ENCODE results near the gene FADS3. TPM values are rescaled to one million over a fixed set of nuclear protein-coding genes. Genes with fewer than 3 reads are reported as not detected.
A peak's percentile ranks its signal among the peaks of the same experiment; 100 is the strongest.

Gene FADS3
- total and polyA plus RNA-seq, 2 donors from 2014 or later: 20.5 to 58.2 TPM

DNA sequence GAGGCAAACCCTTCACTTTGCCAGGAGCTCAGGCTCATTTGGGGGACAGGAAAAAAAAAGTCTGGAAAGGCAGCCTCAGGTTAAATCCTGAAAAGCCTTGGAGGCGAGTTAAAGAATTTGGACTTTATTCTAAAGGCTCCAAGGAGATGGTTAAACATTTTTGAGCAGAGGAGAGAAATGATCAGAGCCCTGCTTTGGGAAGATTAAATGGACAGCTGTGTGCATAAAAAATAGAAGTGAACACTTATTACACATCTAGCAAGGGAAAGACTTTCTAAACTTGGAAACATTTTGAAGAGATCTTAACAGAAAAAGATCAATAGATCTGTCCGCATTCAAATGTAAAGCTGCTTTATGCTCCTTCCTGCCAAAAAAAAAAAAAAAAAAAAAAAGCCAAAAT lies 34.4 kb upstream of the FADS3 start:
- TF ChIP-seq, protein P1, sequence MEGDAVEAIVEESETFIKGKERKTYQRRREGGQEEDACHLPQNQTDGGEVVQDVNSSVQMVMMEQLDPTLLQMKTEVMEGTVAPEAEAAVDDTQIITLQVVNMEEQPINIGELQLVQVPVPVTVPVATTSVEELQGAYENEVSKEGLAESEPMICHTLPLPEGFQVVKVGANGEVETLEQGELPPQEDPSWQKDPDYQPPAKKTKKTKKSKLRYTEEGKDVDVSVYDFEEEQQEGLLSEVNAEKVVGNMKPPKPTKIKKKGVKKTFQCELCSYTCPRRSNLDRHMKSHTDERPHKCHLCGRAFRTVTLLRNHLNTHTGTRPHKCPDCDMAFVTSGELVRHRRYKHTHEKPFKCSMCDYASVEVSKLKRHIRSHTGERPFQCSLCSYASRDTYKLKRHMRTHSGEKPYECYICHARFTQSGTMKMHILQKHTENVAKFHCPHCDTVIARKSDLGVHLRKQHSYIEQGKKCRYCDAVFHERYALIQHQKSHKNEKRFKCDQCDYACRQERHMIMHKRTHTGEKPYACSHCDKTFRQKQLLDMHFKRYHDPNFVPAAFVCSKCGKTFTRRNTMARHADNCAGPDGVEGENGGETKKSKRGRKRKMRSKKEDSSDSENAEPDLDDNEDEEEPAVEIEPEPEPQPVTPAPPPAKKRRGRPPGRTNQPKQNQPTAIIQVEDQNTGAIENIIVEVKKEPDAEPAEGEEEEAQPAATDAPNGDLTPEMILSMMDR (IDR thresholded peaks at IDR 0.05; ENCODE audit: borderline replicate concordance, extremely low read depth, insufficient read depth): no peak
- Histone ChIP-seq H3K36me3 (ENCODE audit: control insufficient read depth in 2 of 3, insufficient read depth in 3 of 3, low read length in 3 of 3) (no peaks in the 10 kb centered on the region), H3K27me3 (ENCODE audit: control insufficient read depth, insufficient read depth, low read length) (no peaks in the 10 kb centered on the region), H3K4me1 (ENCODE audit: control insufficient read depth in 2 of 3, insufficient read depth in 2 of 3, low read depth in 1 of 3, low read length in 3 of 3) (peaks cover 6 to 16% (median 15%) of the 10 kb centered on the region in 3 donors), H3K27ac (ENCODE audit: low read depth in 2 of 2, low read length in 2 of 2) (no peak overlapping the region), H3K9me3 (ENCODE audit: control insufficient read depth in 2 of 3, insufficient read depth in 1 of 3, low read length in 3 of 3) (no peaks in the 10 kb centered on the region), H3K4me3 (ENCODE audit: low read length in 3 of 3) (no peak overlapping the region), H3K9ac (ENCODE audit: low read length in 3 of 3) (no peak overlapping the region)
- FAIRE-seq (no peak), DNase-seq (no peak)
- intact Hi-C loops (cut with DNase I): no loop called here

DNA sequence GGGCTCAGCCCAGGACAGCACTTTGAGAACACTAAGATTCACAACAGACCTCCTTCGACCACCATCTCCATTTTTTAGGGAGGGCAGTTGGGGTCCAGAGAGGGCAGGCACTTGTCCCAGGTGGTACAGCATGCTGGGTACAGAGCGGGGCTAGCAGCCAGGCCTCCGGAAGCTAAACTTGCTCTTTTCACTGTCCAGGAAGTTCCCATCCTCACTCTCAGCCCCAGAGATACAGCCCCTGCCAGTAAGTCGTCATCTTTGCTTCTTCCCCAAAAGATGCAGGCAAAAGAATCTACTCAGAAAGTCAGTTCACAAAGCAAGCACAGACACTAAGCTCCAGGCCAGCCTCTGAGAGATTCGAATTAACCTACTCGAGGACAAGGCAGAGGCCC lies 32.7 kb upstream of the FADS3 start:
- Histone ChIP-seq H3K36me3 (ENCODE audit: control insufficient read depth in 2 of 3, insufficient read depth in 3 of 3, low read length in 3 of 3) (no peaks in the 10 kb centered on the region), H3K9me3 (ENCODE audit: control insufficient read depth in 2 of 3, insufficient read depth in 1 of 3, low read length in 3 of 3) (no peaks in the 10 kb centered on the region), H3K27me3 (ENCODE audit: control insufficient read depth, insufficient read depth, low read length) (no peaks in the 10 kb centered on the region), H3K27ac (ENCODE audit: low read depth in 2 of 2, low read length in 2 of 2) (peak overlapping the region; percentile 83 to 87), H3K4me3 (ENCODE audit: low read length in 3 of 3) (no peak overlapping the region), H3K4me1 (ENCODE audit: control insufficient read depth in 2 of 3, insufficient read depth in 2 of 3, low read depth in 1 of 3, low read length in 3 of 3) (peaks cover 6 to 20% (median 15%) of the 10 kb centered on the region in 3 donors), H3K9ac (ENCODE audit: low read length in 3 of 3) (no peak overlapping the region)
- DNase-seq (no peak), FAIRE-seq (no peak)
- TF ChIP-seq, protein P1 (IDR thresholded peaks at IDR 0.05; ENCODE audit: borderline replicate concordance, extremely low read depth, insufficient read depth): no peak
- intact Hi-C loops (cut with DNase I): no loop called here

DNA sequence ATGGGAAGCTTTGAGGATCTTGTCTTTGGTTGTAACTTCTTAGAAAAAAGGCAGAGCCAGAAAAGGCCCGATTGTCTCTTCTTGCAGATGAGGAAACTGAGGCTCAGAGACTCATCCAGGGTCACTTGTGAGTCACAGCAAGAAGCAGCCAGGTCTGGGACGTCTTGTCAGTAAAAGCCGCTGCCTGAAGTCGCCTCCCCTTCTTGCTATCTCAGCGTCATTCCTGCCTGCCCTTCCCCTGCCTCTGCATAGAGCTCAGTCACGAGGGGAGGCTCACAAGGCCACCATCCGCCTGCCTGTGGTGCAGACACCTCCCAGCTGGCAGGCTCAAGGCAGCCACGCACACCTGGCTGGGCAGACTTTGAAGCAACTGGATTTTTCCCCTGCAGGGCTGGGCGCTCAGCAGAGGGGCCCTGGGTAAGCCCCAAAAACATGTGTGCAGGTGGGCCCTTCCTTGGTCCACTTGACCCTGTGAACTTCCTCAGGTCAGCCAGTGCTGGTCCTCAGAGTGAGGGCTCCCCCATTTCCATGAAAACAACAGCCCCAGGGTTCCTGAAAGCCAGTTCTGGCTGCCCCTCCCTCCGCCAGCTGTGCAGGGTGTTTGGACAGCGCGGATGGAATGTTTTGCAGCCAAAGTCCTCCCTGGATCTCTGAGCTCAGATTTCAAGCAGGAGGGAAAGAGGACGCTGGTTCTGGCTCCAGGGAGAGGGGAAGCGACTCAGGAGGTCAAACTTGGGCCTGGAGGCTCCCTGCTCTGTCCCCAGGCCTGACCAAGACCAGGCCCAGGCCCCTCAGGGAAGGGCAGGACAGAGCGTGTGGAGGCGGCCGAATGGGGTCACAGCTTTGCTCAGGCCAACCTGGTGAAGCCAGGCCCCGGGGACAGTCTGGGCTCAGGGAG lies 32.1 kb upstream of the FADS3 start:
- Histone ChIP-seq H3K4me1 (ENCODE audit: control insufficient read depth in 2 of 3, insufficient read depth in 2 of 3, low read depth in 1 of 3, low read length in 3 of 3) (peaks cover 6 to 20% (median 15%) of the 10 kb centered on the region in 3 donors), H3K9me3 (ENCODE audit: control insufficient read depth in 2 of 3, insufficient read depth in 1 of 3, low read length in 3 of 3) (no peaks in the 10 kb centered on the region), H3K4me3 (ENCODE audit: low read length in 3 of 3) (no peak overlapping the region), H3K9ac (ENCODE audit: low read length in 3 of 3) (peak overlapping the region in 1 of 3 donors; percentile 63), H3K27ac (ENCODE audit: low read depth in 2 of 2, low read length in 2 of 2) (peak overlapping the region; percentile 83 to 87), H3K36me3 (ENCODE audit: control insufficient read depth in 2 of 3, insufficient read depth in 3 of 3, low read length in 3 of 3) (no peaks in the 10 kb centered on the region), H3K27me3 (ENCODE audit: control insufficient read depth, insufficient read depth, low read length) (no peaks in the 10 kb centered on the region)
- TF ChIP-seq, protein P1 (IDR thresholded peaks at IDR 0.05; ENCODE audit: borderline replicate concordance, extremely low read depth, insufficient read depth): no peak
- intact Hi-C loops (cut with DNase I): no loop called here
- DNase-seq: peak; percentile 88 to 95 (median 91)
- FAIRE-seq: no peak

All from kidney (tissue), 14 donors.